HEK293T (cell line): ENCODE results near the gene PSAPL1.

Experiments used
- FOXA1 ChIP-seq: fragments of 450-650 bp; IDR thresholded peaks from 2 replicates; pipeline ENCODE4 v1.6.1; 2016; ENCODE audit warnings: mild to moderate bottlenecking
- ZNF384 ChIP-seq: fragments of 450-650 bp; IDR thresholded peaks from 2 replicates; pipeline ENCODE4 v1.6.1; 2016

- TF ChIP-seq ZNF384 (no peak), FOXA1 (no peak)
These were observed 51.5 kb downstream of the PSAPL1 start for GRCh38 chr4:7383266-7383665.
